Measurements from ENCODE around the gene EIF5B.
A peak's percentile ranks its signal among the peaks of the same experiment; 100 is the strongest.

The EIF5B gene

GRCh38 chr2:99399795-99400194 lies 62.6 kb downstream of the EIF5B start:
- no peak for DNase-seq (ENCODE audit: low read depth)
- no peak for TF ChIP-seq CTCF (IDR thresholded peaks at IDR 0.05; ENCODE audit: control insufficient read depth, extremely low read depth, insufficient read depth)

GRCh38 chr2:99401841-99402240 lies 64.7 kb downstream of the EIF5B start:
- TF ChIP-seq CTCF (IDR thresholded peaks at IDR 0.05; ENCODE audit: control insufficient read depth, extremely low read depth, insufficient read depth) = no peak
- DNase-seq (ENCODE audit: low read depth) = no peak

More at GRCh38 chr2:99399795-99400194, 62.6 kb downstream of the EIF5B start:
- no peak overlapping the region for H3K4me3 ChIP-seq (ENCODE audit: low read depth, low read length)

GRCh38 chr2:99403084-99403483 lies 65.9 kb downstream of the EIF5B start:
- no peak for DNase-seq (ENCODE audit: low read depth)
- no peak for TF ChIP-seq CTCF (IDR thresholded peaks at IDR 0.05; ENCODE audit: control insufficient read depth, extremely low read depth, insufficient read depth)
- no peak overlapping the region for H3K4me3 ChIP-seq (ENCODE audit: low read depth, low read length)

More at GRCh38 chr2:99401841-99402240, 64.7 kb downstream of the EIF5B start:
- no peak overlapping the region for H3K4me3 ChIP-seq (ENCODE audit: low read depth, low read length)

- no peak for DNase-seq (ENCODE audit: low read depth)
- peak; percentile 39; the same call in 1 of the 2 replicates for TF ChIP-seq CTCF (IDR thresholded peaks at IDR 0.05; ENCODE audit: control insufficient read depth, extremely low read depth, insufficient read depth)
- no peak overlapping the region for H3K4me3 ChIP-seq (ENCODE audit: low read depth, low read length)
Measured at GRCh38 chr2:99403524-99403923, 66.3 kb downstream of the EIF5B start.

GRCh38 chr2:99404039-99404796 lies 67.0 kb downstream of the EIF5B start:
- H3K4me3 ChIP-seq (ENCODE audit: low read depth, low read length) = peak overlapping the region; percentile 36; the same call in 1 of the 2 replicates
- peak; percentile 87 for DNase-seq (ENCODE audit: low read depth)
- no peak for TF ChIP-seq CTCF (IDR thresholded peaks at IDR 0.05; ENCODE audit: control insufficient read depth, extremely low read depth, insufficient read depth)

GRCh38 chr2:99404797-99405669 lies 67.8 kb downstream of the EIF5B start:
- no peak for DNase-seq (ENCODE audit: low read depth)
- peak overlapping the region; percentile 36 for H3K4me3 ChIP-seq (ENCODE audit: low read depth, low read length)
- no peak for TF ChIP-seq CTCF (IDR thresholded peaks at IDR 0.05; ENCODE audit: control insufficient read depth, extremely low read depth, insufficient read depth)
